ENCODE results near the gene OTUD7B. TPM values are rescaled to one million over a fixed set of nuclear protein-coding genes. Genes with fewer than 3 reads are reported as not detected.
A peak's percentile ranks its signal among the peaks of the same experiment; 100 is the strongest.

The OTUD7B gene
- total and polyA plus RNA-seq, 9 of the 15 experiments (the other 6 are each of a cell fraction or from before 2014, with no cell fraction given), result 0.96 to 18.8 (median 7.4) TPM

DNA sequence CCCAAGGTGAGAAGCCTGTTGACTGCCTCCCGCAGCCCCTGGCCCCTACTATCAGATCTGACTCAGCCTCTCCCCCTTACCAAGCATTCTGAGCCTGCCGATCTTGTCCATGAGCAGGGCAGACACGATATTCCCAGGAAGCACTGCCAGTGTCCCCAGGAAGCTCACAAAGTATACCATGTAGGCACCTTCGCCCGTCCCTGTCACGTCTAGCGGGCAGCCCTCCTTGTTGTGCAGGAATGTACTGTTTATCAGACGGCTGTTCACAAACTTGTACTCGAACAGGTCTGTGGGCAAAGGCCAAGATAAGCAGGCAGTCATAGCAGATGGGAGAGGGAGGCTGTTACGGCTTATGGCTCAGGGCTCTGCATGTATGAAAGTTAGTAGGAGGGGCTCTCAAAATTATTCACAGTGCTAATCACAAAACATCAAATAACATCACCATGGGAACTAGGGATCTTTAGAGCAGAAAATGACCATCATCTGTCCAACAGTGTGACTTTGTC, 103.9 kb downstream of the OTUD7B start (continued):
- no peak for TF ChIP-seq ZNF274 (IDR thresholded peaks at IDR 0.05; ENCODE audit: borderline replicate concordance, low read depth, low read length)
- no peak for TF ChIP-seq POLR2AphosphoS2 (IDR thresholded peaks at IDR 0.05; ENCODE audit: low read length)
- TF ChIP-seq ZNF3 (CRISPR knock-in tag; IDR thresholded peaks at IDR 0.05), result no peak
- peak; percentile 73; the same call in 1 of the 2 replicates for TF ChIP-seq LEF1 (IDR thresholded peaks at IDR 0.05)
- TF ChIP-seq NR4A1 (CRISPR knock-in tag; IDR thresholded peaks at IDR 0.05), result no peak
- TF ChIP-seq NR4A1 (tag; IDR thresholded peaks at IDR 0.05), result no peak
- no peak for TF ChIP-seq TAF15 (IDR thresholded peaks at IDR 0.05; ENCODE audit: low read depth, low read length)
- no peak for TF ChIP-seq NCOA6 (IDR thresholded peaks at IDR 0.05)
- no peak for TF ChIP-seq DDX20 (tag; IDR thresholded peaks at IDR 0.05; ENCODE audit: low read depth)
- TF ChIP-seq SMAD4 (CRISPR knock-in tag; conservative IDR thresholded peaks at IDR 0.05), result 0 out of 2 replicates have a peak, but pooled peaks have one; percentile 33
- TF ChIP-seq, protein P1, sequence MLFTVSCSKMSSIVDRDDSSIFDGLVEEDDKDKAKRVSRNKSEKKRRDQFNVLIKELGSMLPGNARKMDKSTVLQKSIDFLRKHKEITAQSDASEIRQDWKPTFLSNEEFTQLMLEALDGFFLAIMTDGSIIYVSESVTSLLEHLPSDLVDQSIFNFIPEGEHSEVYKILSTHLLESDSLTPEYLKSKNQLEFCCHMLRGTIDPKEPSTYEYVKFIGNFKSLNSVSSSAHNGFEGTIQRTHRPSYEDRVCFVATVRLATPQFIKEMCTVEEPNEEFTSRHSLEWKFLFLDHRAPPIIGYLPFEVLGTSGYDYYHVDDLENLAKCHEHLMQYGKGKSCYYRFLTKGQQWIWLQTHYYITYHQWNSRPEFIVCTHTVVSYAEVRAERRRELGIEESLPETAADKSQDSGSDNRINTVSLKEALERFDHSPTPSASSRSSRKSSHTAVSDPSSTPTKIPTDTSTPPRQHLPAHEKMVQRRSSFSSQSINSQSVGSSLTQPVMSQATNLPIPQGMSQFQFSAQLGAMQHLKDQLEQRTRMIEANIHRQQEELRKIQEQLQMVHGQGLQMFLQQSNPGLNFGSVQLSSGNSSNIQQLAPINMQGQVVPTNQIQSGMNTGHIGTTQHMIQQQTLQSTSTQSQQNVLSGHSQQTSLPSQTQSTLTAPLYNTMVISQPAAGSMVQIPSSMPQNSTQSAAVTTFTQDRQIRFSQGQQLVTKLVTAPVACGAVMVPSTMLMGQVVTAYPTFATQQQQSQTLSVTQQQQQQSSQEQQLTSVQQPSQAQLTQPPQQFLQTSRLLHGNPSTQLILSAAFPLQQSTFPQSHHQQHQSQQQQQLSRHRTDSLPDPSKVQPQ (CRISPR knock-in tag; IDR thresholded peaks at IDR 0.05; ENCODE audit: borderline replicate concordance), result no peak
- TF ChIP-seq MECOM (CRISPR knock-in tag; IDR thresholded peaks at IDR 0.05), result no peak
- no peak for TF ChIP-seq HDGF (IDR thresholded peaks at IDR 0.05)
- no peak for TF ChIP-seq XRCC5 (IDR thresholded peaks at IDR 0.05; ENCODE audit: low read depth, low read length)
- TF ChIP-seq TCF3 (CRISPR knock-in tag; IDR thresholded peaks at IDR 0.05), result peak; percentile 44; the same call in 1 of the 2 replicates
- no peak for TF ChIP-seq CCAR2 (IDR thresholded peaks at IDR 0.05; ENCODE audit: low read depth, low read length)
- TF ChIP-seq TRIM24 (IDR thresholded peaks at IDR 0.05), result peak in 1 of 2 experiments; percentile 62; a peak in 1 of 4 replicates
- TF ChIP-seq, protein P2, sequence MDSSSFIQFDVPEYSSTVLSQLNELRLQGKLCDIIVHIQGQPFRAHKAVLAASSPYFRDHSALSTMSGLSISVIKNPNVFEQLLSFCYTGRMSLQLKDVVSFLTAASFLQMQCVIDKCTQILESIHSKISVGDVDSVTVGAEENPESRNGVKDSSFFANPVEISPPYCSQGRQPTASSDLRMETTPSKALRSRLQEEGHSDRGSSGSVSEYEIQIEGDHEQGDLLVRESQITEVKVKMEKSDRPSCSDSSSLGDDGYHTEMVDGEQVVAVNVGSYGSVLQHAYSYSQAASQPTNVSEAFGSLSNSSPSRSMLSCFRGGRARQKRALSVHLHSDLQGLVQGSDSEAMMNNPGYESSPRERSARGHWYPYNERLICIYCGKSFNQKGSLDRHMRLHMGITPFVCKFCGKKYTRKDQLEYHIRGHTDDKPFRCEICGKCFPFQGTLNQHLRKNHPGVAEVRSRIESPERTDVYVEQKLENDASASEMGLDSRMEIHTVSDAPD (CRISPR knock-in tag; IDR thresholded peaks at IDR 0.05), result no peak
- TF ChIP-seq RFX1 (IDR thresholded peaks at IDR 0.05), result peak; percentile 51; the same call in 1 of the 2 replicates
- no peak for TF ChIP-seq SNRNP70 (optimal IDR thresholded peaks at IDR 0.05; ENCODE audit: low read depth, low read length)
- peak; percentile 44; the same call in 1 of the 2 replicates for TF ChIP-seq TAL1 (IDR thresholded peaks at IDR 0.05)
- TF ChIP-seq ZC3H4 (CRISPR knock-in tag; IDR thresholded peaks at IDR 0.05; ENCODE audit: borderline replicate concordance), result no peak
- no peak for TF ChIP-seq ZNF41 (CRISPR knock-in tag; conservative IDR thresholded peaks at IDR 0.05)
- TF ChIP-seq, protein P3, sequence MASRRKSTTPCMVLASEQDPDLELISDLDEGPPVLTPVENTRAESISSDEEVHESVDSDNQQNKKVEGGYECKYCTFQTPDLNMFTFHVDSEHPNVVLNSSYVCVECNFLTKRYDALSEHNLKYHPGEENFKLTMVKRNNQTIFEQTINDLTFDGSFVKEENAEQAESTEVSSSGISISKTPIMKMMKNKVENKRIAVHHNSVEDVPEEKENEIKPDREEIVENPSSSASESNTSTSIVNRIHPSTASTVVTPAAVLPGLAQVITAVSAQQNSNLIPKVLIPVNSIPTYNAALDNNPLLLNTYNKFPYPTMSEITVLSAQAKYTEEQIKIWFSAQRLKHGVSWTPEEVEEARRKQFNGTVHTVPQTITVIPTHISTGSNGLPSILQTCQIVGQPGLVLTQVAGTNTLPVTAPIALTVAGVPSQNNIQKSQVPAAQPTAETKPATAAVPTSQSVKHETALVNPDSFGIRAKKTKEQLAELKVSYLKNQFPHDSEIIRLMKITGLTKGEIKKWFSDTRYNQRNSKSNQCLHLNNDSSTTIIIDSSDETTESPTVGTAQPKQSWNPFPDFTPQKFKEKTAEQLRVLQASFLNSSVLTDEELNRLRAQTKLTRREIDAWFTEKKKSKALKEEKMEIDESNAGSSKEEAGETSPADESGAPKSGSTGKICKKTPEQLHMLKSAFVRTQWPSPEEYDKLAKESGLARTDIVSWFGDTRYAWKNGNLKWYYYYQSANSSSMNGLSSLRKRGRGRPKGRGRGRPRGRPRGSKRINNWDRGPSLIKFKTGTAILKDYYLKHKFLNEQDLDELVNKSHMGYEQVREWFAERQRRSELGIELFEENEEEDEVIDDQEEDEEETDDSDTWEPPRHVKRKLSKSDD (conservative IDR thresholded peaks at IDR 0.05; ENCODE audit: low read length), result no peak
- 0 out of 2 replicates have a peak, but pooled peaks have one; percentile 38 for TF ChIP-seq ZKSCAN1 (IDR thresholded peaks at IDR 0.05; ENCODE audit: low read depth, low read length)
- TF ChIP-seq ZNF589 (CRISPR knock-in tag; IDR thresholded peaks at IDR 0.05; ENCODE audit: low read depth), result no peak

Measured in K562 (cell line).